H1 (cell line): ENCODE results near the gene ZNF536. TPM values are rescaled to one million over a fixed set of nuclear protein-coding genes. Genes with fewer than 3 reads are reported as not detected.

Experiments used
- CTCF ChIA-PET: fragments of 300-600 bp; sonication (Branson Sonifier 250); formaldehyde crosslinking; loops from one replicate; lab custom pipeline; 2021; ENCODE audit not compliant: partially characterized antibody; lab: Charles Lee
- POLR2A ChIA-PET: fragments of 300-600 bp; sonication (Branson Sonifier 250); formaldehyde crosslinking; loops from one replicate; lab custom pipeline; 2021; ENCODE audit warnings: inconsistent platforms; ENCODE audit not compliant: partially characterized antibody; lab: Charles Lee
- DNase-seq, 2 experiments: peaks; one replicate each; pipeline versions ENCODE4 v3.0.0 to v3.0.0-alpha.2; 2010 to 2022; ENCODE audit warnings: low spot score in 2 of 2, low read depth in 1 of 2, mixed read lengths in 1 of 2
- FAIRE-seq: peaks from 2 replicates; lab custom pipeline; 2011; peaks lifted over from hg19 to GRCh38; lab: Jason Lieb, UNC
- H2AFZ ChIP-seq: 2 replicates; pipeline ENCODE4 v1.8.1; 2012; ENCODE audit warnings: low read length, inconsistent platforms
- H2AK5ac ChIP-seq: 2 replicates; pipeline ENCODE4 v1.6.1; 2013; ENCODE audit warnings: low read depth, low read length
- H2BK120ac ChIP-seq: replicated peaks from 2 replicates; pipeline ENCODE3; 2013; ENCODE audit warnings: low read depth, low read length, inconsistent platforms
- H2BK12ac ChIP-seq: 2 replicates; pipeline ENCODE4 v1.6.1; 2013; ENCODE audit warnings: low read depth, low read length
- H2BK15ac ChIP-seq: 2 replicates; pipeline ENCODE4 v1.6.1; 2013; ENCODE audit warnings: low read length
- H2BK20ac ChIP-seq: 2 replicates; pipeline ENCODE4 v1.6.1; 2013; ENCODE audit warnings: low read length
- H2BK5ac ChIP-seq: 2 replicates; pipeline ENCODE4 v1.6.1; 2013; ENCODE audit warnings: low read depth, low read length
- H3K14ac ChIP-seq: 2 replicates; pipeline ENCODE4 v1.6.1; 2013; ENCODE audit warnings: inconsistent platforms; ENCODE audit not compliant: insufficient read length
- H3K18ac ChIP-seq: 2 replicates; pipeline ENCODE4 v1.6.1; 2013; ENCODE audit warnings: low read length; ENCODE audit errors: extremely low read depth
- H3K23ac ChIP-seq: 2 replicates; pipeline ENCODE4 v1.6.1; 2013; ENCODE audit warnings: inconsistent platforms; ENCODE audit not compliant: insufficient read length
- H3K23me2 ChIP-seq: 2 replicates; pipeline ENCODE4 v1.6.1; 2013; ENCODE audit warnings: low read depth, low read length
- H3K27ac ChIP-seq: 2 replicates; pipeline ENCODE4 v1.6.1; 2011; ENCODE audit warnings: low read depth, low read length, inconsistent platforms
- H3K27me3 ChIP-seq, 4 experiments: replicated peaks in 1 of 4; 1 replicate in 1 of 4; 2 replicates in 3 of 4; pipeline versions ENCODE4 v1.6.1 to v1.8.1; 2011 to 2013; ENCODE audit warnings: low read length in 3 of 4, mild to moderate bottlenecking in 3 of 4, inconsistent platforms in 2 of 4, mixed read lengths in 2 of 4, moderate library complexity in 1 of 4; ENCODE audit not compliant: control insufficient read depth in 3 of 4, insufficient read depth in 3 of 4; ENCODE audit errors: extremely low read depth in 1 of 4
- H3K36me3 ChIP-seq, 4 experiments: 2 replicates each; pipeline versions ENCODE4 v1.6.1 to v1.8.1; 2011 to 2013; ENCODE audit warnings: mild to moderate bottlenecking in 4 of 4, low read length in 3 of 4, moderate library complexity in 2 of 4, control low read depth in 1 of 4, inconsistent platforms in 1 of 4; ENCODE audit not compliant: insufficient read depth in 4 of 4, control insufficient read depth in 2 of 4
- H3K4ac ChIP-seq: replicated peaks from 2 replicates; pipeline ENCODE3; 2013; ENCODE audit warnings: low read length, low read depth, mixed read lengths, inconsistent platforms; ENCODE audit not compliant: insufficient read length
- H3K4me1 ChIP-seq, 4 experiments: replicated peaks in 1 of 4; 1 replicate in 1 of 4; 2 replicates in 3 of 4; pipeline versions ENCODE4 v1.6.1 to v1.8.1; 2011 to 2013; ENCODE audit warnings: low read length in 3 of 4, inconsistent platforms in 2 of 4, mixed read lengths in 1 of 4; ENCODE audit not compliant: insufficient read depth in 4 of 4, control insufficient read depth in 3 of 4
- H3K4me2 ChIP-seq, 2 experiments: 2 replicates each; pipeline versions ENCODE4 v1.6.1 to v1.8.1; 2011 to 2013; ENCODE audit warnings: low read depth in 2 of 2, low read length in 2 of 2, control low read depth in 1 of 2, inconsistent platforms in 1 of 2, mild to moderate bottlenecking in 1 of 2; ENCODE audit not compliant: insufficient read depth in 1 of 2
- H3K4me3 ChIP-seq, 4 experiments: fragments of 200-600, 300-600 bp in 1 of 4; sonication (generic), shearing (Covaris generic), sonication (Bioruptor Twin) in 1 of 4; 2 replicates each; pipeline versions ENCODE4 v1.5.1 to v1.8.1; 2011 to 2016; ENCODE audit warnings: low read length in 4 of 4, low read depth in 3 of 4, control low read depth in 2 of 4, inconsistent platforms in 2 of 4, mild to moderate bottlenecking in 2 of 4, mixed read lengths in 1 of 4, moderate library complexity in 1 of 4; ENCODE audit not compliant: insufficient read depth in 2 of 4; ENCODE audit errors: extremely low read depth in 1 of 4
- H3K56ac ChIP-seq: replicated peaks from 2 replicates; pipeline ENCODE3; 2013; ENCODE audit warnings: low read depth, mild to moderate bottlenecking, mixed read lengths, low read length, inconsistent platforms; ENCODE audit not compliant: insufficient read length
- H3K79me1 ChIP-seq: 2 replicates; pipeline ENCODE4 v1.6.1; 2013; ENCODE audit warnings: low read depth, low read length, control low read depth
- H3K79me2 ChIP-seq, 2 experiments: 2 replicates each; pipeline versions ENCODE4 v1.6.1 to v1.8.1; 2012 to 2013; ENCODE audit warnings: low read length in 2 of 2, mild to moderate bottlenecking in 2 of 2, inconsistent platforms in 1 of 2; ENCODE audit not compliant: insufficient read depth in 2 of 2, control insufficient read depth in 1 of 2
- H3K9ac ChIP-seq, 4 experiments: replicated peaks in 1 of 4; 1 replicate in 1 of 4; 2 replicates in 3 of 4; pipeline versions ENCODE4 v1.6.1 to v1.8.1; 2011 to 2013; ENCODE audit warnings: low read depth in 3 of 4, low read length in 3 of 4, control low read depth in 2 of 4, mild to moderate bottlenecking in 2 of 4, moderate library complexity in 2 of 4, inconsistent platforms in 1 of 4; ENCODE audit errors: extremely low read depth in 1 of 4
- H3K9me3 ChIP-seq, 2 experiments: 2 replicates each; pipeline versions ENCODE4 v1.6.1 to v1.8.1; 2012 to 2013; ENCODE audit warnings: mild to moderate bottlenecking in 2 of 2, moderate library complexity in 2 of 2, control low read depth in 1 of 2, inconsistent platforms in 1 of 2, low read depth in 1 of 2, low read length in 1 of 2, mixed read lengths in 1 of 2; ENCODE audit not compliant: insufficient read depth in 2 of 2
- H4K20me1 ChIP-seq, 2 experiments: replicated peaks in 1 of 2; 2 replicates each; pipeline versions ENCODE3 to v1.8.1; 2011 to 2013; ENCODE audit warnings: inconsistent platforms in 2 of 2, low read length in 2 of 2, mild to moderate bottlenecking in 1 of 2; ENCODE audit not compliant: insufficient read depth in 2 of 2, control insufficient read depth in 1 of 2
- H4K5ac ChIP-seq: 2 replicates; pipeline ENCODE4 v1.6.1; 2013; ENCODE audit warnings: low read length, low read depth, mixed read lengths, inconsistent platforms; ENCODE audit not compliant: insufficient read length
- H4K8ac ChIP-seq: 2 replicates; pipeline ENCODE4 v1.8.0; 2013; ENCODE audit warnings: mild to moderate bottlenecking, moderate library complexity, low read length, inconsistent platforms; ENCODE audit not compliant: insufficient read depth; ENCODE audit errors: extremely low read depth
- H4K91ac ChIP-seq: replicated peaks from 2 replicates; pipeline ENCODE3; 2013; ENCODE audit warnings: low read length, mixed read lengths, inconsistent platforms; ENCODE audit not compliant: insufficient read length
- BACH1 ChIP-seq: IDR thresholded peaks from 2 replicates; pipeline ENCODE4 v1.6.1; 2012; ENCODE audit warnings: low read length, improper control_type of control experiment
- CBX5 ChIP-seq: fragments of 300-800, 300-1000 bp; sonication (generic); IDR thresholded peaks from 2 replicates; pipeline ENCODE4 v1.7.1; 2016; ENCODE audit warnings: antibody characterized with exemption, low read length, low read depth
- CREB1 ChIP-seq: IDR thresholded peaks from 2 replicates; pipeline ENCODE4 v1.6.1; 2012; ENCODE audit warnings: inconsistent platforms
- HDAC6 ChIP-seq: IDR thresholded peaks from one replicate; pipeline ENCODE4 v1.7.1; 2012; ENCODE audit warnings: low read depth, mild to moderate bottlenecking, inconsistent platforms, low read length, moderate library complexity
- KDM4A ChIP-seq: IDR thresholded peaks from one replicate; pipeline ENCODE4 v1.7.1; 2012; ENCODE audit warnings: low read depth, mild to moderate bottlenecking, moderate library complexity, low read length, inconsistent platforms; ENCODE audit not compliant: severe bottlenecking
- PHF8 ChIP-seq: fragments of 200-600 bp; sonication (generic); conservative IDR thresholded peaks from 2 replicates; pipeline ENCODE4 v1.7.1; 2012; ENCODE audit warnings: low read depth, mild to moderate bottlenecking, inconsistent platforms, low read length, moderate library complexity
- TBP ChIP-seq: IDR thresholded peaks from 2 replicates; pipeline ENCODE4 v1.6.1; 2011; ENCODE audit warnings: low read depth, low read length, improper control_type of control experiment
- ZNF274 ChIP-seq: IDR thresholded peaks from 2 replicates; pipeline ENCODE4 v1.7.0; 2012; ENCODE audit warnings: low read length, borderline replicate concordance; ENCODE audit errors: extremely low read depth
- WGBS, 2 experiments: shearing (Covaris generic) in 1 of 2; methylation state at CpG; one replicate each; pipeline versions ENCODE4 v1.1.6 to v1.1.7; 2013 to 2015; ENCODE audit warnings: low lambda C conversion rate in 2 of 2, mixed read lengths in 2 of 2, inconsistent platforms in 1 of 2, low coverage in 1 of 2, missing lambda C conversion rate in 1 of 2; ENCODE audit not compliant: insufficient replicate concordance in 2 of 2, insufficient coverage in 1 of 2, insufficient read length in 1 of 2; ENCODE audit errors: extremely low coverage in 1 of 2, missing lambda C conversion rate in 1 of 2; 5-methylcytosine and 5-hydroxymethylcytosine counted together
- polyA plus RNA-seq, 7 experiments: library from polyadenylated mRNA; depleted of rRNA in 3 of 7; stranded (reverse) in 5 of 7; unstranded in 2 of 7; fragments of >200 nt in 5 of 7; fragments of 200-250 nt in 2 of 7; gene quantifications; 1 replicate in 5 of 7; 2 replicates in 1 of 7; 4 replicates in 1 of 7; pipeline versions ENCODE4 v1.2.1 to v1.2.3, GENCODE V29; 2011 to 2013; ENCODE audit warnings: missing spikeins in 2 of 7, mixed read lengths in 2 of 7
- total RNA-seq: library from RNA; stranded (reverse); fragmentation: NEBNext Ultra II Directional; extraction: Animal tissue kit (Norgen Biotek cat#: 25700); gene quantifications from 2 replicates; pipeline ENCODE4 v1.2.1, GENCODE V29; 2021

Gene ZNF536
- total and polyA plus RNA-seq, 2 of the 8 experiments (the other 6 are each of a cell fraction or from before 2014, with no cell fraction given): 0.09 to 0.11 TPM

DNA sequence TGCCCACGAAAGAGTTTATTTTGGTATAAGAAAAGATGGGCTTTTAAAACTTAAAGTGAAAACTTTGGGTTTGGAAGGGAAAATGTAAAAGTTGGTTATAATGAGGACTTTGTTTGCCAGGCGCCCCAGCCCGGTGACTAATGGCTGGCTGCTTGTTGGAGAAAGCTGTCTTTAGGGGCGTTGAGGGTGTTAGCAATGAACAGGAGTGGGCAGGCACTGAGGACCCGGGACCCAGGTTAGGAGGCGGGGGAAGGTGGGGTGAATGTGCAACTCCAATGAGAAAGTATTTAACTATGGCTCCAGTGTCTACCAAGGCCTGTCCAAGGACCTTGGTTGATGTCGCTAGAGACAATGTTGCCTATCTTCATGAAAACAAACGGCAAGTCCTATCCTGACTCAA is 118.6 kb downstream of the ZNF536 start:
- TF ChIP-seq HDAC6 (no peak), CREB1 (no peak), TBP (no peak), BACH1 (no peak), PHF8 (no peak), ZNF274 (no peak), CBX5 (no peak), KDM4A (no peak)
- H3K18ac ChIP-seq: no peak overlapping the region

More for the DNA sequence above, 118.6 kb downstream of the ZNF536 start:
- Histone ChIP-seq H3K36me3 (no peaks in the 10 kb centered on the region), H3K23me2 (no peaks in the 10 kb centered on the region), H2BK15ac (no peak overlapping the region), H2BK12ac (no peak overlapping the region), H3K9me3 (no peaks in the 10 kb centered on the region), H4K91ac (no peak overlapping the region), H3K4ac (no peak overlapping the region), H3K27me3 (no peaks in the 10 kb centered on the region), H3K4me1 (peaks cover 2 to 10% (median 8%) of the 10 kb centered on the region in 4 experiments; a peak in 5 of 7 replicates), H3K14ac (no peak overlapping the region), H2BK20ac (no peak overlapping the region), H2AK5ac (no peak overlapping the region), H4K20me1 (no peaks in the 10 kb centered on the region), H3K79me1 (no peaks in the 10 kb centered on the region), H3K56ac (no peak overlapping the region), H2BK5ac (no peak overlapping the region), H3K4me2 (no peak overlapping the region), H2AFZ (no peak overlapping the region), H4K5ac (no peak overlapping the region), H3K79me2 (no peaks in the 10 kb centered on the region), H3K4me3 (no peak overlapping the region), H4K8ac (no peak overlapping the region), H3K9ac (no peak overlapping the region), H2BK120ac (no peak overlapping the region), H3K23ac (no peak overlapping the region), H3K27ac (no peak overlapping the region)
- CTCF ChIA-PET: no interaction called here
- POLR2A ChIA-PET: no interaction called here
- 94% methylated on average over 7 of the region's 8 CpGs; no CpG with 5 or more reads in 1 of the 2 experiments for WGBS, 2 experiments
- no peak for DNase-seq
- FAIRE-seq: no peak
